Esophagus muscularis mucosa (tissue), 3 donors: ENCODE data around the gene VEPH1.

Experiments used
- CTCF ChIP-seq, 3 experiments: fragments of 200-600 bp in 2 of 3; fragments of 450-650 bp in 1 of 3; sonication (generic) in 2 of 3; IDR thresholded peaks; one replicate each; pipeline ENCODE4 v1.5.1; 2017 to 2019; ENCODE audit warnings: antibody characterized with exemption in 3 of 3, mild to moderate bottlenecking in 2 of 3, moderate library complexity in 1 of 3
- POLR2A ChIP-seq: fragments of 450-650 bp; IDR thresholded peaks from one replicate; pipeline ENCODE4 v1.6.1; 2017; ENCODE audit warnings: antibody characterized with exemption, moderate library complexity, mild to moderate bottlenecking, low read depth
- POLR2AphosphoS5 ChIP-seq, 2 donors: sonication (generic); formaldehyde crosslinking; IDR thresholded peaks; one replicate each; pipeline ENCODE4 v1.6.1; 2017; ENCODE audit warnings: antibody characterized with exemption in 2 of 2

GRCh38 chr3:157282261-157283191, 220.7 kb downstream of the VEPH1 start:
- TF ChIP-seq CTCF (IDR thresholded peaks at IDR 0.05) (no peak), POLR2AphosphoS5 (IDR thresholded peaks at IDR 0.05) (peak in 1 of 2 donors; percentile 50), POLR2A (no peak)
